GM12878 (cell line): Measurements from ENCODE around the gene TIMP2.

Experiments
- BRCA1 ChIP-seq: IDR thresholded peaks from 2 replicates; pipeline ENCODE4 v1.6.1; 2011; ENCODE audit warnings: low read depth, low read length, improper control_type of control experiment
- EP300 ChIP-seq, 2 experiments: fragments of 150-350 bp in 1 of 2; IDR thresholded peaks; 2 replicates each; pipeline ENCODE4 v1.6.1; 2011 to 2012; ENCODE audit warnings: low read depth in 2 of 2, low read length in 2 of 2, borderline replicate concordance in 1 of 2, improper control_type of control experiment in 1 of 2, inconsistent platforms in 1 of 2; ENCODE audit not compliant: control insufficient read depth in 1 of 2
- GABPA ChIP-seq: IDR thresholded peaks from 2 replicates; pipeline ENCODE4 v1.6.1; 2014; ENCODE audit warnings: antibody characterized with exemption, low read depth, mild to moderate bottlenecking, inconsistent platforms
- MEF2A ChIP-seq: IDR thresholded peaks from 2 replicates; pipeline ENCODE4 v1.6.1; 2011; ENCODE audit warnings: low read depth, mild to moderate bottlenecking, low read length, moderate library complexity; ENCODE audit not compliant: insufficient read depth
- POLR2AphosphoS5 ChIP-seq: IDR thresholded peaks from 2 replicates; pipeline ENCODE4 v1.6.1; 2011; ENCODE audit warnings: mild to moderate bottlenecking, low read length, inconsistent platforms
- SIN3A ChIP-seq: IDR thresholded peaks from 2 replicates; pipeline ENCODE4 v1.6.1; 2012; ENCODE audit warnings: low read depth, low read length, improper control_type of control experiment
- STAT1 ChIP-seq: fragments of 450-650 bp; conservative IDR thresholded peaks from 2 replicates; pipeline ENCODE4 v1.6.1; 2014; ENCODE audit warnings: antibody characterized with exemption, mild to moderate bottlenecking
- ZNF384 ChIP-seq: IDR thresholded peaks from 2 replicates; pipeline ENCODE4 v1.6.1; 2012; ENCODE audit warnings: low read depth, mild to moderate bottlenecking, low read length, improper control_type of control experiment, borderline replicate concordance
- TF ChIP-seq, protein P1 (sequence below): fragments of 450-650 bp; IDR thresholded peaks from 2 replicates; pipeline ENCODE4 v1.6.1; 2017; ENCODE audit warnings: antibody characterized with exemption, mild to moderate bottlenecking, moderate library complexity
- TF ChIP-seq, protein P2 (sequence below): fragments of 450-650 bp; IDR thresholded peaks from 2 replicates; pipeline ENCODE4 v1.6.1; 2017; ENCODE audit warnings: mild to moderate bottlenecking, low read depth, inconsistent platforms; ENCODE audit not compliant: poor library complexity, severe bottlenecking
- TF ChIP-seq, protein P3 (sequence below): IDR thresholded peaks from 2 replicates; pipeline ENCODE4 v1.6.1; 2012; ENCODE audit warnings: low read depth, low read length, improper control_type of control experiment
- TF ChIP-seq, protein P4 (sequence below): fragments of 450-650 bp; IDR thresholded peaks from 2 replicates; pipeline ENCODE4 v1.6.1; 2017; ENCODE audit warnings: mild to moderate bottlenecking
- TF ChIP-seq, protein P5 (sequence below): IDR thresholded peaks from 2 replicates; pipeline ENCODE4 v1.6.1; 2011; ENCODE audit warnings: borderline replicate concordance, low read depth, mild to moderate bottlenecking, moderate library complexity, mixed read lengths, low read length; ENCODE audit not compliant: insufficient read depth; ENCODE audit errors: extremely low read length

DNA sequence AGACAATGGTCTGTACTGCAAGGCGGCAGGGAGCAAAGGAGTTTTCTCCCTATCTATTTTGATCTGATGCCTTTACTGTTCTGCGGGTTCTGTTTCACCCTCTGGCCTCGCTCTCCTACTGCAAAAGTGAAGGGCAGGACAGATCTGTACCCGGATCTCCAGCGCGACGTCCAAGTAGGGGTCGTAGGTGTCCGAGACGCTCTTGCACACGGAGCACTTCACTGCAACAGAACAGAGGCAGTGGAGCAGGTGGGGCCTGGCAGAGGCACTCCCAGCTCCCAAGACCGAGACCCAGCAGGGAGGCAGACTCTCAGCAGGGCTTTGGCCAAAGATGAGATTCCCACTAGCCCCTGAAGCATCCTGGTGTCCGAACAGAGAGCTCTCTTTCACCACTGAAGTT, 104.3 kb downstream of the TIMP2 start:
- TF ChIP-seq, protein P1, sequence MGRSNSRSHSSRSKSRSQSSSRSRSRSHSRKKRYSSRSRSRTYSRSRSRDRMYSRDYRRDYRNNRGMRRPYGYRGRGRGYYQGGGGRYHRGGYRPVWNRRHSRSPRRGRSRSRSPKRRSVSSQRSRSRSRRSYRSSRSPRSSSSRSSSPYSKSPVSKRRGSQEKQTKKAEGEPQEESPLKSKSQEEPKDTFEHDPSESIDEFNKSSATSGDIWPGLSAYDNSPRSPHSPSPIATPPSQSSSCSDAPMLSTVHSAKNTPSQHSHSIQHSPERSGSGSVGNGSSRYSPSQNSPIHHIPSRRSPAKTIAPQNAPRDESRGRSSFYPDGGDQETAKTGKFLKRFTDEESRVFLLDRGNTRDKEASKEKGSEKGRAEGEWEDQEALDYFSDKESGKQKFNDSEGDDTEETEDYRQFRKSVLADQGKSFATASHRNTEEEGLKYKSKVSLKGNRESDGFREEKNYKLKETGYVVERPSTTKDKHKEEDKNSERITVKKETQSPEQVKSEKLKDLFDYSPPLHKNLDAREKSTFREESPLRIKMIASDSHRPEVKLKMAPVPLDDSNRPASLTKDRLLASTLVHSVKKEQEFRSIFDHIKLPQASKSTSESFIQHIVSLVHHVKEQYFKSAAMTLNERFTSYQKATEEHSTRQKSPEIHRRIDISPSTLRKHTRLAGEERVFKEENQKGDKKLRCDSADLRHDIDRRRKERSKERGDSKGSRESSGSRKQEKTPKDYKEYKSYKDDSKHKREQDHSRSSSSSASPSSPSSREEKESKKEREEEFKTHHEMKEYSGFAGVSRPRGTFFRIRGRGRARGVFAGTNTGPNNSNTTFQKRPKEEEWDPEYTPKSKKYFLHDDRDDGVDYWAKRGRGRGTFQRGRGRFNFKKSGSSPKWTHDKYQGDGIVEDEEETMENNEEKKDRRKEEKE = no peak
- no peak for TF ChIP-seq POLR2AphosphoS5
- TF ChIP-seq BRCA1 = no peak
- no peak for TF ChIP-seq STAT1
- TF ChIP-seq ZNF384 = no peak
- TF ChIP-seq, protein P2, sequence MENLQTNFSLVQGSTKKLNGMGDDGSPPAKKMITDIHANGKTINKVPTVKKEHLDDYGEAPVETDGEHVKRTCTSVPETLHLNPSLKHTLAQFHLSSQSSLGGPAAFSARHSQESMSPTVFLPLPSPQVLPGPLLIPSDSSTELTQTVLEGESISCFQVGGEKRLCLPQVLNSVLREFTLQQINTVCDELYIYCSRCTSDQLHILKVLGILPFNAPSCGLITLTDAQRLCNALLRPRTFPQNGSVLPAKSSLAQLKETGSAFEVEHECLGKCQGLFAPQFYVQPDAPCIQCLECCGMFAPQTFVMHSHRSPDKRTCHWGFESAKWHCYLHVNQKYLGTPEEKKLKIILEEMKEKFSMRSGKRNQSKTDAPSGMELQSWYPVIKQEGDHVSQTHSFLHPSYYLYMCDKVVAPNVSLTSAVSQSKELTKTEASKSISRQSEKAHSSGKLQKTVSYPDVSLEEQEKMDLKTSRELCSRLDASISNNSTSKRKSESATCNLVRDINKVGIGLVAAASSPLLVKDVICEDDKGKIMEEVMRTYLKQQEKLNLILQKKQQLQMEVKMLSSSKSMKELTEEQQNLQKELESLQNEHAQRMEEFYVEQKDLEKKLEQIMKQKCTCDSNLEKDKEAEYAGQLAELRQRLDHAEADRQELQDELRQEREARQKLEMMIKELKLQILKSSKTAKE = no peak
- TF ChIP-seq GABPA = no peak
- no peak for TF ChIP-seq MEF2A
- no peak for TF ChIP-seq EP300 (IDR thresholded peaks at IDR 0.05; ENCODE audit: borderline replicate concordance in 1 of 2, control insufficient read depth in 1 of 2, low read depth in 2 of 2, low read length in 2 of 2)
- TF ChIP-seq SIN3A = no peak
- TF ChIP-seq, protein P3, sequence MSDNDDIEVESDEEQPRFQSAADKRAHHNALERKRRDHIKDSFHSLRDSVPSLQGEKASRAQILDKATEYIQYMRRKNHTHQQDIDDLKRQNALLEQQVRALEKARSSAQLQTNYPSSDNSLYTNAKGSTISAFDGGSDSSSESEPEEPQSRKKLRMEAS = no peak
- TF ChIP-seq, protein P4, sequence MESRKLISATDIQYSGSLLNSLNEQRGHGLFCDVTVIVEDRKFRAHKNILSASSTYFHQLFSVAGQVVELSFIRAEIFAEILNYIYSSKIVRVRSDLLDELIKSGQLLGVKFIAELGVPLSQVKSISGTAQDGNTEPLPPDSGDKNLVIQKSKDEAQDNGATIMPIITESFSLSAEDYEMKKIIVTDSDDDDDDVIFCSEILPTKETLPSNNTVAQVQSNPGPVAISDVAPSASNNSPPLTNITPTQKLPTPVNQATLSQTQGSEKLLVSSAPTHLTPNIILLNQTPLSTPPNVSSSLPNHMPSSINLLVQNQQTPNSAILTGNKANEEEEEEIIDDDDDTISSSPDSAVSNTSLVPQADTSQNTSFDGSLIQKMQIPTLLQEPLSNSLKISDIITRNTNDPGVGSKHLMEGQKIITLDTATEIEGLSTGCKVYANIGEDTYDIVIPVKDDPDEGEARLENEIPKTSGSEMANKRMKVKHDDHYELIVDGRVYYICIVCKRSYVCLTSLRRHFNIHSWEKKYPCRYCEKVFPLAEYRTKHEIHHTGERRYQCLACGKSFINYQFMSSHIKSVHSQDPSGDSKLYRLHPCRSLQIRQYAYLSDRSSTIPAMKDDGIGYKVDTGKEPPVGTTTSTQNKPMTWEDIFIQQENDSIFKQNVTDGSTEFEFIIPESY = no peak
- TF ChIP-seq, protein P5, sequence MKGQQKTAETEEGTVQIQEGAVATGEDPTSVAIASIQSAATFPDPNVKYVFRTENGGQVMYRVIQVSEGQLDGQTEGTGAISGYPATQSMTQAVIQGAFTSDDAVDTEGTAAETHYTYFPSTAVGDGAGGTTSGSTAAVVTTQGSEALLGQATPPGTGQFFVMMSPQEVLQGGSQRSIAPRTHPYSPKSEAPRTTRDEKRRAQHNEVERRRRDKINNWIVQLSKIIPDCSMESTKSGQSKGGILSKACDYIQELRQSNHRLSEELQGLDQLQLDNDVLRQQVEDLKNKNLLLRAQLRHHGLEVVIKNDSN = no peak
